TTC549 (cell line): ENCODE results near the gene TNFRSF18.
"Not testable (repeated sequence)": the region's sequence is repeated elsewhere in the genome, so short reads cannot be mapped to it uniquely, and the experiment has no call there.

Experiments
- FAIRE-seq: peaks from 2 replicates; lab custom pipeline; 2012; peaks lifted over from hg19 to GRCh38; lab: Jason Lieb, UNC

The TNFRSF18 gene, protein sequence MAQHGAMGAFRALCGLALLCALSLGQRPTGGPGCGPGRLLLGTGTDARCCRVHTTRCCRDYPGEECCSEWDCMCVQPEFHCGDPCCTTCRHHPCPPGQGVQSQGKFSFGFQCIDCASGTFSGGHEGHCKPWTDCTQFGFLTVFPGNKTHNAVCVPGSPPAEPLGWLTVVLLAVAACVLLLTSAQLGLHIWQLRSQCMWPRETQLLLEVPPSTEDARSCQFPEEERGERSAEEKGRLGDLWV

DNA sequence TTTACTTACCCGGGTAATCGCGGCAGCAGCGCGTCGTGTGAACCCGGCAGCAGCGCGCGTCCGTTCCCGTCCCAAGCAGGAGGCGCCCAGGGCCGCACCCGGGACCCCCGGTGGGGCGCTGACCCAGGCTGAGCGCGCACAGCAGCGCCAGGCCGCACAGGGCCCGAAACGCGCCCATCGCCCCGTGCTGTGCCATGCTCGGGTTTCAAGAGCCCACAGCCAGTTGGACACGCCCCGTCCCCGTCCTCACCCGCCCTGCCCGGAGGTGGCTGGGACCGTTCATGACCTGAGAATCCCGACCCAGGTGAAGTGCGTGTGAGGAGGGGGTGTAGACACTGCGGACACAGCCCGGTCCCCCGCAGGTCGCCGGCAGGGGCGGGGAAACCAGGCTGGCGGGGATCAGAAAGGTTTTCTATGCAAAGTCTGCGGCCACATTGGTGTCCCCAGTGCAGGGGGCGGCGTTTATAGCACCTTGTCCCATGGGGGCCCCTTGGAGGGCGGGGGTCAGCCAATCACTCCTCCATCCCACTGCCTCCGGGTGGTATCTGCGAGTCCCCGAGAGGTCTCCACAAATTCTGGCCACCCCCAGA lies at the start of gene TNFRSF18:
Gene TNFRSF18, minus strand, starts transcription at position 217 of the 590 bp plus-strand sequence. Its CDS starts 21 bp downstream, at position 196.
- no peak for FAIRE-seq

- FAIRE-seq: no peak
Observed at GRCh38 chr1:1255611-1256010, 49.2 kb upstream of the TNFRSF18 start.

DNA sequence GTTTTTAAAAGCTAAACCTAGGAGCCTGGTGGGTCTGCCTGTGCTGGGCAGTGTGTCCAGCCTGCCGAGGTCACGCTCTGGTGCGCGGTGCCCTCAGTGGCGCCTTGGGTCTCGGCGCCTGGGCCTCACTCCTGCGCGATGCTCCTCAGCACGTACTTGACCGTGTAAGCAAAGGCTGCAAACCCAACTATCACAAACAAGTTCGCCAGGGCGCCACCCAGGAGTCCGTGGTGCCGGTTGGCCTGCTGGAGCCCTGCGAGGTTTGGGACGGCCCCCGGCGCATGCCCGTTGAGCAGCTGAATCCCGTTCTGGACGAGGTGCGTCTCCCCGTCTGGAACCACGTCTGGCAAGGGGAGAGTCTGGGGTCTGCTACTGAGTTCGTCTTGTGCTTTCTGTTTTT lies 48.7 kb upstream of the TNFRSF18 start:
- FAIRE-seq: no peak

DNA sequence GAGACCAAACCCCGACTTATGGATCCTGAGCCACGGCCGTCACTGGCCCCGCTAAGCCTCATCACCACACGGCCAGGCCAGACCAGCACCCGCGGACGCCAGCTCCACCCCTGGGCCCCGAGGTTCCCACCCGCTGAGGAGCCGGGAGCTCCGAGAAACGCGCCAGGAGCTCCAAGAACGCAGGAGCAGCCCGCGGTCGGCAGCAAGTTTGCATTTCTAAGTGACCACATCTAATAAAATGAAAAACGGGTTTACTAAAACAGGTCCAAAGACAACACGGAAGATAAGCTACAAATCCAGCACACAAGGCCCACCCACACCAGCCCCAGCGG lies 48.2 kb upstream of the TNFRSF18 start:
- FAIRE-seq: no peak

DNA sequence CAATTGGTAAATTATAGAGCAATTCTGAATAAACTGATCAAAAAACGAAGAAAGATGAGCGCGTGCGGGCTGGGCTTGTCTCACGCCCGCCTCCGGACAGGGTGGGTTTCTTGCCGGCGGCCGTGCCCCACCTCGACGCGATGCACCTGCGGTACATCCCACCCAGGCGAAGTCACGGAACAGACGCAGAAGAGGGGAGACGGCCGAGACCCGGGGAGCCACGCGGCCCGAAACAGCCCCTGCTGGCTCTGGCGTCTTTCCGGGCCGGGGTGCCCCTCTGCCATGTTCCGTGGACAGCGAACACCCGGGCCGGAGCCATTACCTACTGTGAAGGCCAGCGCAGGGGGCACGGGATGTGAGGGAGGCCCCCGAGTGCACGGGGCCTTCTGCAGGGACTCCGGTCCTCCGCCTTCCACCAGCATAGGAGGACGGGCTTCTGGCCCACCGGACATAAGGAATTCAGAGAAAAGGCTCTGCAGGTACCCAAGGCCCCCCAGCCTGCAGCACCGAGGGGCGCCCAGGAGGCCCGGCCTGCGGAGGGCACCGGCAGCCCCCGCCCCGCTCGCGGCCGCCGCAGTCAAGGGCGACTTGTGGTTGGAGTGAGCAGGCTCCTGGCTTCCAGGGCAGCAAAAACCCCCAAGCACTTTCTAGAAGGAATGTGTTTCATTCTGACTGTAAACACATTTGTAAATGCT lies 47.7 kb upstream of the TNFRSF18 start:
- FAIRE-seq: no peak

- no peak for FAIRE-seq
Observed at GRCh38 chr1:1253314-1253713, 46.9 kb upstream of the TNFRSF18 start.

DNA sequence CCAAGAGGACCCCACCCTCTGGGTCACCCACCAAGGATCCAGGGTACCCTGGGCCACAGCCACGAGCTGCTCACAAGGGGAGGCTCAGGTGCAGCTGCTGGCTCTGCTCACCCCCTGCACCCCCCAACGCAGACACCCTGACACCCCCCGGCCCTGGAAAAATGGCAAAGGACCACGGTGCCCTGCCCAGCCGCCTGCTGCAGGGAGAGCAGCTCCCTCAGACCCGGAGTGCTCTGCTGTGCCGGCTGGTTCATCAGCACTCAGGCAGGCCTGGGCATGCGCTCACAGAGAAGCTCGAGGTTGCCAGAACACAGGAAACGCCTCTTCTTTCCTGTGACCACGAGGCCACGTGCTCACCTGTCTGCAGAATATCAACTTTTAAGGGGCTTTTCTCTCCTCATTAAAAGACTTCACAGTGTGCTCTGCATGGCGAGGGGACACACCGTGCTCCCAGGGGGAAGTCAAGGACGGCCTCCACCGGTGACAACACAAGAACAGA lies 44.4 kb upstream of the TNFRSF18 start:
- no peak for FAIRE-seq

DNA sequence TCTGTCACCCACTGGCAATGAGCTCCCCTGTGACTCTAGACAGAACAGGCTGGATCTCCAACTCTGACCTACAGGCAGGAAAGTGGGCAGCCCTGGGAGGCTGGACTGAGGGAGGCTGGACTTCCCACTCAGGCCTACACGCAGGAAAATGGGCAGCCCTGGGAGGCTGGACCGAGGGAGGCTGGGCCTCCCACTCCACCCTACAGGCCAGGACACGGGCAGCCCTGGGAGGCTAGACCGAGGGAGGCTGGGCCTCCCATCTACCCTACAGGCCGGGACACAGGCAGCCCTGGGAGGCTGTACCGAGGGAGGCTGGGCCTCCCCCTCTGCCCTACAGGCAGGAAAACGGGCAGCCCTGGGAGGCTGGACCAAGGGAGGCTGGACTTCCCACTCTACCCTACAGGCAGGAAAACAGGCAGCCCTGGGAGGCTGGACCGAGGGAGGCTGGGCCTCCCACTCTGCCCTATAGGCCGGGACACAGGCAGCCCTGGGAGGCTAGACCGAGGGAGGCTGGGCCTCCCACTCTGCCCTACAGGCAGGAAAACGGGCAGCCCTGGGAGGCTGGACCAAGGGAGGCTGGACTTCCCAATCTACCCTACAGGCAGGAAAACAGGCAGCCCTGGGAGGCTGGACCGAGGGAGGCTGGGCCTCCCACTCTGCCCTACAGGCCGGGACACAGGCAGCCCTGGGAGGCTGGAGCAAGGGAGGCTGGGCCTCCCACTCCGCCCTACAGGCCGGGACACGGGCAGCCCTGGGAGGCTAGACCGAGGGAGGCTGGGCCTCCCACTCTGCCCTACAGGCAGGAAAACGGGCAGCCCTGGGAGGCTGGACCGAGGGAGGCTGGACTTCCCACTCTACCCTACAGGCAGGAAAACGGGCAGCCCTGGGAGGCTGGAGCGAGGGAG lies 41.9 kb upstream of the TNFRSF18 start:
- not testable (repeated sequence) for FAIRE-seq

GRCh38 chr1:1247341-1247913 lies 41.0 kb upstream of the TNFRSF18 start:
- FAIRE-seq: no peak

- no peak for FAIRE-seq
Observed at GRCh38 chr1:1246577-1247340, 40.4 kb upstream of the TNFRSF18 start, which contains the start of gene C1QTNF12. Gene C1QTNF12 (minus strand): TSS chr1:1246722. CDS start chr1:1246690, 32 bp downstream.

DNA sequence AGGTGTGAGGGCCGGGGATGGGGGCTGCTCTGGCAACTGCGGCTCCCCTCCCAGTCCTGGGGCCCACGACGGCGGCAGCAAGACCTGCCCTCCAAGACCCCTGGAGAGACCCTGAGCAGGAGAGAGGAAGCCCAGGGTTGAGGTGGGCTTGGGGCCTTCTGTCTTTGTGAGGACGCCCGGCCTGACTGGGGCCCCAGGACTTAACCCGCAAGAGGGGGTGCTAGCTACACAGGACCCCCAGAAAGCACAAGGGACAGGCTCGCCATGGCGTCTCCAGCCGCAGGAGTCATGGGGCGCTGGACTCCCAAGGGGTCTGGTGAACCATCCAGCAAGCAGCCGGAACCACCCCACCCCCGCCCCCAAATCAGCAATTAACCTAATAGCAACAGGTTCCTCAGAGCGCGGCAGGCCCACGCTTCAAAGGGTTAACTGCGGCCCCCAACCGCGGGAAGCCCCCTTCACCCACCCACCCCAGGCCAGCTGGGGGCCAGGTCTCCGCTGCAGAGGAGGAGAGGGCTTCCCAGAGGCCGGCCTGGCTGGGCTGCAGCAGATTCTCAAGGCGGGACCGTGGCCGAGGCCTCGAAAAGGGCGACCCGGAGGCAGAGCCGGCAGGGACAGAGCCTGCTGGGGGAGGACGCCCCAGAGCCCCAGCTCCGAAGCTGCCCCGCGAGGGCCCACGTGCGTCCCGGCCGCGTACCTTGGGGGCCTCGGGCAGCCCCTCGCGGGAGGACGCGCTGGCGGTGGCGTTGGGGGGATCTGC lies 39.6 kb upstream of the TNFRSF18 start:
- no peak for FAIRE-seq

DNA sequence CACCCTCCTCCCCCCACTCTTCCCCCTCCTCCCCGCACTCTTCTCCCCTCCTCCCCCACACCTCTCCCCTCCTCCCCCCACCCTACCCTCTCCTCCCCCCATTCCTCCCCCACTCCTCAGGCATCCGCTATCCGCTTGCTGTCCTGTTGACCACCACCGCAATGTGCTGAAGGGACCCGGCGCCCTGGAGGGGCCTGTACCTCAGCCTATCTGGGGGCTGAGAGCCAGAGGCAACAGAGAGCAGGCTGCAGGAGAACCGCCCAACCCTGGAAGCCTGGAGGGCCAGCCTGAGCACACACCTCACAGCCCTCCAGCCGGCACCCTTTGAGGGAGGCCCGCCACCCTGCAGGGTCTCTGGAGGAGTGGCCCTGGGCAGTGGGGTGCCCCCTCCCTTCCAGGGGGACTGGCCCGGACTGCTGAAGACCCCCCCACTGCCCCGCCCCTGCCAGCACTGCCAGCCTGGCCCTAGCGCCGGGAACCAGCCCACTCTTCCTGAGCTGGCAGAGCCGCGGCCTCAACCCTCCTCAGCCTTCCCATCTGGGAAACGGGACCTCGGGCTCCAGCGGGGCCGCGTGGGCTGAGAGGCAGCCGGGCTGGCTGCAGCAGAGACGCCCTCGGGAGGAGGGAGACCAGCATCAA lies 38.9 kb upstream of the TNFRSF18 start:
- FAIRE-seq: no peak

- FAIRE-seq: no peak
Observed at GRCh38 chr1:1244192-1244811, 37.9 kb upstream of the TNFRSF18 start.

GRCh38 chr1:1243807-1244191 lies 37.4 kb upstream of the TNFRSF18 start:
- FAIRE-seq: no peak

DNA sequence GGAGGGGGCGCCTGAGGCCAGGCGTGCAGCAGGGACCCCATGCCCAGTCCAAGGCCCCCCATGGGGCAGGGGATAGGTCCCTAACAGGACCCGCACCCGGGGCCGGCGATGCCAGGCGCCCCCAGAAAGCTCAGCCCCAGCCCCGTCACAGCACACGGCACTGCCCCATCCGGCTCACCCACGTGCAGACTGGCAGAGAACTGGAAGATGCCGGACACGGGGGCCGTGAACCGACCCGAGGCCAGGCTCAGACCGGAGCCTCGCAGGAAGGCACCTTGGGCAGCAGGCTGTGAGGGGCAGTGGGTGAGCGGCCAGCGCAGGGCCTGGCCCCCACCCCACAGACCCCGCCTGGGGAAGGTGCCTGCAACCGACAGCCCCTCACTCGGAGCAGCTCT lies 36.9 kb upstream of the TNFRSF18 start:
- no peak for FAIRE-seq

GRCh38 chr1:1242461-1243265 lies 36.3 kb upstream of the TNFRSF18 start:
- FAIRE-seq: no peak

DNA sequence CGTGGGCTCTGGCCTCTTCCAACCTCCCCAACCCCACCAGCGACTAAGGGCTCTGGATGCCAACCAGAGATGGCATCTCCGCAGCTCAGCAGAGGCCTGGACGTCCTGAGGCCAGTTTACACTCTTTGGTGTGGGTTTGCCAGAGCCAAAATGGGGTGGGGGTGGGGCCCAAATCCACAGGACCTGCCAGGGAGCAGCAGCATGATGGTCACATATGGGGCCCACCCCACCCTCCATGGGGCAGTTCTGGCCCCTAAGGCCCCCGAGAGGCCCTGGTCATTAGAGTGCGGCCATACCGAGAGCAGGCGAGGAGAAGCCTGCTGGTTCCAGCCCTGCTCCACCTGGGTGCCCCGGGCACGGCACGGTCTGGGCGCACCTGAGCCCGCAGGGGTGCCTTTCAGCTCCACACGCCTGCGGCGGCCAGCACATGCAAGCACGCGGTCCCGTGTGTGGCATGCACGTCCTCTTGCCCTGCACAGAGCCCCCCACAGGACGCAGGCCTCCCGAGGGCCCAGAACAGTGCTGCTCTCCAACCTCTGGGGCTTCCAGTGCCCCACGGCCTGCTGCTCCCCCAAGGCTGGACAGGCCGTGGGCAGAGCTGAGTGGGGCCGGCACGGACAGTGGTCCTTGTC lies 35.3 kb upstream of the TNFRSF18 start:
- no peak for FAIRE-seq
